GM12878 (cell line): Measurements from ENCODE around the gene PARD6B. TPM values are rescaled to one million over a fixed set of nuclear protein-coding genes. Genes with fewer than 3 reads are reported as not detected.

ENCODE experiments used
- BHLHE40 ChIP-seq, 2 experiments: fragments of 450-650 bp in 1 of 2; IDR thresholded peaks; 2 replicates each; pipeline ENCODE4 v1.6.1; 2011 to 2017; ENCODE audit warnings: low read depth in 2 of 2, borderline replicate concordance in 1 of 2, improper control_type of control experiment in 1 of 2, low read length in 1 of 2, mild to moderate bottlenecking in 1 of 2
- CBX3 ChIP-seq: fragments of 200-600 bp; sonication (generic); IDR thresholded peaks from 2 replicates; pipeline ENCODE4 v1.6.1; 2016; ENCODE audit warnings: low read depth, borderline replicate concordance
- CBX5 ChIP-seq: sonication (generic); IDR thresholded peaks from 2 replicates; pipeline ENCODE4 v1.6.1; 2016; ENCODE audit warnings: low read depth, moderate library complexity, mild to moderate bottlenecking, inconsistent platforms
- CHD4 ChIP-seq: fragments of 200-600 bp; sonication (generic); IDR thresholded peaks from 2 replicates; pipeline ENCODE4 v1.6.1; 2016; ENCODE audit warnings: mild to moderate bottlenecking
- E2F4 ChIP-seq: IDR thresholded peaks from 2 replicates; pipeline ENCODE4 v1.6.1; 2012; ENCODE audit warnings: low read depth, low read length, improper control_type of control experiment
- E2F8 ChIP-seq: fragments of 450-650 bp; IDR thresholded peaks from 2 replicates; pipeline ENCODE4 v1.6.1; 2018; ENCODE audit warnings: mild to moderate bottlenecking, low read depth, moderate library complexity; ENCODE audit not compliant: partially characterized antibody
- EP300 ChIP-seq, 2 experiments: fragments of 150-350 bp in 1 of 2; IDR thresholded peaks; 2 replicates each; pipeline ENCODE4 v1.6.1; 2011 to 2012; ENCODE audit warnings: low read depth in 2 of 2, low read length in 2 of 2, borderline replicate concordance in 1 of 2, improper control_type of control experiment in 1 of 2, inconsistent platforms in 1 of 2; ENCODE audit not compliant: control insufficient read depth in 1 of 2
- ESRRA ChIP-seq: IDR thresholded peaks from 2 replicates; pipeline ENCODE4 v1.6.1; 2012; ENCODE audit warnings: mild to moderate bottlenecking, low read length, improper control_type of control experiment
- FOXK2 ChIP-seq: fragments of 450-650 bp; IDR thresholded peaks from 2 replicates; pipeline ENCODE4 v1.6.1; 2017; ENCODE audit warnings: mild to moderate bottlenecking, moderate library complexity
- MAX ChIP-seq: IDR thresholded peaks from 2 replicates; pipeline ENCODE4 v1.6.1; 2012; ENCODE audit warnings: low read depth, low read length, improper control_type of control experiment
- MTA3 ChIP-seq: IDR thresholded peaks from 2 replicates; pipeline ENCODE4 v1.6.1; 2012; ENCODE audit warnings: low read length, inconsistent platforms, borderline replicate concordance
- NBN ChIP-seq: fragments of 450-650 bp; IDR thresholded peaks from 2 replicates; pipeline ENCODE4 v1.6.1; 2016
- NFYA ChIP-seq: IDR thresholded peaks from 2 replicates; pipeline ENCODE4 v1.6.1; 2011; ENCODE audit warnings: low read depth, mild to moderate bottlenecking, low read length, improper control_type of control experiment, borderline replicate concordance
- PKNOX1 ChIP-seq: fragments of 450-650 bp; IDR thresholded peaks from 2 replicates; pipeline ENCODE4 v1.6.1; 2016; ENCODE audit warnings: mild to moderate bottlenecking
- SMAD1 ChIP-seq: fragments of 450-650 bp; IDR thresholded peaks from 2 replicates; pipeline ENCODE4 v1.6.1; 2018; ENCODE audit warnings: mild to moderate bottlenecking, low read depth; ENCODE audit not compliant: partially characterized antibody
- SMAD5 ChIP-seq: IDR thresholded peaks from 2 replicates; pipeline ENCODE4 v1.6.1; 2016; ENCODE audit warnings: antibody characterized with exemption, low read depth
- SP1 ChIP-seq: IDR thresholded peaks from one replicate; pipeline ENCODE4 v1.6.1; 2011; ENCODE audit warnings: low read depth, low read length
- SRF ChIP-seq, 2 experiments: IDR thresholded peaks; 2 replicates each; pipeline ENCODE4 v1.6.1; 2011; ENCODE audit warnings: low read depth in 2 of 2, low read length in 2 of 2, mild to moderate bottlenecking in 1 of 2, moderate library complexity in 1 of 2
- STAT3 ChIP-seq: IDR thresholded peaks from 2 replicates; pipeline ENCODE4 v1.6.1; 2011; ENCODE audit warnings: low read depth, low read length, improper control_type of control experiment
- TCF7 ChIP-seq: IDR thresholded peaks from 2 replicates; pipeline ENCODE4 v1.6.1; 2014; ENCODE audit warnings: antibody characterized with exemption, borderline replicate concordance
- YBX1 ChIP-seq: fragments of 450-650 bp; IDR thresholded peaks from 2 replicates; pipeline ENCODE4 v1.6.1; 2016; ENCODE audit warnings: antibody characterized with exemption
- ZBTB33 ChIP-seq: fragments of 450-650 bp; IDR thresholded peaks from 2 replicates; pipeline ENCODE4 v1.6.1; 2017; ENCODE audit warnings: mild to moderate bottlenecking
- ZNF207 ChIP-seq: fragments of 450-650 bp; IDR thresholded peaks from 2 replicates; pipeline ENCODE4 v1.6.1; 2014; ENCODE audit warnings: antibody characterized with exemption, mild to moderate bottlenecking, borderline replicate concordance
- ZNF622 ChIP-seq: fragments of 450-650 bp; IDR thresholded peaks from 2 replicates; pipeline ENCODE4 v1.6.1; 2017; ENCODE audit warnings: mild to moderate bottlenecking, inconsistent platforms
- polyA plus RNA-seq, 11 experiments: library from polyadenylated mRNA; depleted of rRNA in 4 of 11; unstranded in 6 of 11; stranded (reverse) in 5 of 11; fragments of >200 nt; fragmentation: Nextera tagmentation in 4 of 11; fragmentation: Illumina TruSeq in 1 of 11; extraction: Ambion mirVana in 4 of 11; extraction: Trizol in 1 of 11; gene quantifications; 1 replicate in 1 of 11; 2 replicates in 10 of 11; pipeline versions ENCODE4 v1.2.1 to v1.2.3, GENCODE V29; 2011 to 2016; ENCODE audit warnings: inconsistent platforms in 2 of 11, missing spikeins in 2 of 11, low read depth in 1 of 11
- total RNA-seq, 4 experiments: library from RNA; depleted of rRNA in 3 of 4; stranded (reverse); fragments of >200 nt in 3 of 4; fragmentation: Illumina TruSeq in 1 of 4; extraction: Trizol in 1 of 4; gene quantifications; 2 replicates each; pipeline versions ENCODE4 v1.2.1 to v1.2.3, GENCODE V29; 2013 to 2021

The PARD6B gene
- total and polyA plus RNA-seq, 10 of the 15 experiments (the other 5 are each of a cell fraction or from before 2014, with no cell fraction given), result 0.57 to 4.7 (median 2.0) TPM

DNA sequence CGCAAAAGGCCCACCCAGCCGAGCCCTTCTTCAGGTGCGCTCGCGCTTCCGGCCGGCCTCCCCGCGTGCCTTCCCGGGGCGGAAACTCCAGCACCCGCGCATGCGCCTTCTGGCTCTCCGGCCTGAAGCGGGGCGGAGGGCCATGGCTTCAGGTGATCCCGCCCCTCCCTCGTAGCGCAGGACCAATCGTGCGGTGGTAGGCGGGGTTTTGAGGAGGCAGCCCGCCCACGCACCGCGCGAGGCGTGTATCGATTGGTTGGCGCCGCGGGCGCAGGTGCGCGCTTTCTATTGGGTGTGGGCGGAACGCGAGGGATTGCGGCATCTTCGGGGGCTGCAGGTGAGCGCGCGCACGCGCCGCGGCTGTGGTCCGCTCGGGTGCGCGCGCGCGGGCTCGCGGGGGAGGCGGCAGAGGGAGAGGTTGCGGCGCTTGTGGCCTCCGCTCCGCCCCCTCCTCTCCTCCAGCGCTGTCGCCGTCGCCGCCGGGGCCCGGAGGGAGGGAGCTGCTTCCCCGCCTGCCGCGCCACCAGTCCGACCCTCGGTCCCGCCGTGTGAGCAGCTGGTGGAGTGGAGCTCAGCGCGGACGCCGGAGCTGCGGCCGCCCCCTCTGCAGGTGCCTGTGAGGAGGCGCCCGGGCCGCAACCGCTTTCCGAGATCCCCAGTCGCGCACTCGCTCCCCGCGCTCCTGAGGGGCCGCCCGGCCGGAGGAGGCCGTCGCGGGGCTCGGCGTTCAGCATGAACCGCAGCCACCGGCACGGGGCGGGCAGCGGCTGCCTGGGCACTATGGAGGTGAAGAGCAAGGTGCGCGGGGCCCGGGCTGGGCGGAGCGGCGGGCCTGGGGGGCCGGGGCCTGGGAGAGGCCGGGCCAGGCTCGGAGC is at the start of gene PARD6B (continued):
- TF ChIP-seq MAX (peak; percentile 54), FOXK2 (no peak), MTA3 (no peak), ZBTB33 (no peak), ESRRA (no peak), STAT3 (no peak), PKNOX1 (no peak), SMAD1 (no peak), CBX5 (no peak), E2F4 (no peak), CHD4 (no peak), ZNF622 (no peak), BHLHE40 (IDR thresholded peaks at IDR 0.05; ENCODE audit: borderline replicate concordance in 1 of 2, low read depth in 2 of 2, low read length in 1 of 2) (peak; percentile 77 to 89), SMAD5 (no peak), ZNF207 (no peak), E2F8 (no peak), YBX1 (no peak), SRF (IDR thresholded peaks at IDR 0.05; ENCODE audit: low read depth in 2 of 2, low read length in 2 of 2) (peak; percentile 36 to 66; a peak in 1 of 4 replicates), TCF7 (no peak), NFYA (no peak), NBN (no peak), EP300 (IDR thresholded peaks at IDR 0.05; ENCODE audit: borderline replicate concordance in 1 of 2, control insufficient read depth in 1 of 2, low read depth in 2 of 2, low read length in 2 of 2) (no peak), SP1 (peak; percentile 92), CBX3 (no peak)
